Kidney (tissue), 14 donors: ENCODE measurements around the gene CRYBB2. TPM values are rescaled to one million over a fixed set of nuclear protein-coding genes. Genes with fewer than 3 reads are reported as not detected.
"Not testable (repeated sequence)": the region's sequence is repeated elsewhere in the genome, so short reads cannot be mapped to it uniquely, and the experiment has no call there.

Experiments
- DNase-seq, 5 donors: peaks; one replicate each; pipeline ENCODE4 v3.0.0-alpha.2; 2013 to 2020
- FAIRE-seq: peaks from 2 replicates; lab custom pipeline; 2012; peaks lifted over from hg19 to GRCh38; lab: Jason Lieb, UNC
- H3K27ac ChIP-seq, 2 donors: one replicate each; pipeline ENCODE4 v1.7.0; 2013; ENCODE audit warnings: low read depth in 2 of 2, low read length in 2 of 2, inconsistent platforms in 1 of 2
- H3K27me3 ChIP-seq: one replicate; pipeline ENCODE4 v1.7.1; 2013; ENCODE audit warnings: low read length, inconsistent platforms; ENCODE audit not compliant: control insufficient read depth, insufficient read depth
- H3K36me3 ChIP-seq, 3 donors: one replicate each; pipeline versions ENCODE4 v1.7.0 to v1.7.1; 2013; ENCODE audit warnings: low read length in 3 of 3, control low read depth in 1 of 3, inconsistent platforms in 1 of 3; ENCODE audit not compliant: insufficient read depth in 3 of 3, control insufficient read depth in 2 of 3
- H3K4me1 ChIP-seq, 3 donors: one replicate each; pipeline versions ENCODE4 v1.7.0 to v1.7.1; 2013; ENCODE audit warnings: low read length in 3 of 3, inconsistent platforms in 1 of 3, low read depth in 1 of 3; ENCODE audit not compliant: control insufficient read depth in 2 of 3, insufficient read depth in 2 of 3
- H3K4me3 ChIP-seq, 3 donors: one replicate each; pipeline versions ENCODE4 v1.7.0 to v1.8.1; 2013; ENCODE audit warnings: low read length in 3 of 3, control low read depth in 1 of 3, inconsistent platforms in 1 of 3
- H3K9ac ChIP-seq, 3 donors: one replicate each; pipeline versions ENCODE4 v1.7.0 to v1.7.1; 2013; ENCODE audit warnings: low read length in 3 of 3, control low read depth in 1 of 3, inconsistent platforms in 1 of 3
- H3K9me3 ChIP-seq, 3 donors: one replicate each; pipeline versions ENCODE4 v1.7.0 to v1.7.1; 2013; ENCODE audit warnings: low read length in 3 of 3, control low read depth in 1 of 3, inconsistent platforms in 1 of 3; ENCODE audit not compliant: control insufficient read depth in 2 of 3, insufficient read depth in 1 of 3
- intact Hi-C: fragments of 100-400 bp; cut with DNase I; formaldehyde crosslinking; loops from one replicate; pipeline ENCODE4 v1.11.1; 2022
- polyA plus RNA-seq: library from polyadenylated mRNA; stranded (reverse); fragments of 350-450 nt; fragmentation: Illumina TruSeq; extraction: RNeasy Lipid Tissue Mini Kit (QIAGEN cat#74804); gene quantifications from one replicate; pipeline ENCODE4 v1.2.3, GENCODE V29; 2014; ENCODE audit warnings: low read depth, low replicate concordance; ENCODE audit not compliant: insufficient read depth
- total RNA-seq: library from RNA; stranded (reverse); fragmentation: NEBNext Ultra II Directional; extraction: Animal tissue kit (Norgen Biotek cat#: 25700); gene quantifications from one replicate; pipeline ENCODE4 v1.2.1, GENCODE V29; 2021
- TF ChIP-seq, protein P1 (sequence below): IDR thresholded peaks from 3 replicates; pipeline ENCODE4 v1.5.1; 2012; ENCODE audit warnings: mild to moderate bottlenecking, moderate library complexity, borderline replicate concordance; ENCODE audit not compliant: insufficient read depth; ENCODE audit errors: extremely low read depth
- donor health status: control.
- donor health status: control.
- donor health status: control.
- donor health status: control.
- donor health status: control.
- donor health status: DM: yes; HTN: yes; CAD: no.
- donor health status: Normal renal cell carcinoma (clear cell type).

CRYBB2 gene
- total and polyA plus RNA-seq, 2 donors from 2014 or later, result 0.67 TPM; not detected in 1

DNA sequence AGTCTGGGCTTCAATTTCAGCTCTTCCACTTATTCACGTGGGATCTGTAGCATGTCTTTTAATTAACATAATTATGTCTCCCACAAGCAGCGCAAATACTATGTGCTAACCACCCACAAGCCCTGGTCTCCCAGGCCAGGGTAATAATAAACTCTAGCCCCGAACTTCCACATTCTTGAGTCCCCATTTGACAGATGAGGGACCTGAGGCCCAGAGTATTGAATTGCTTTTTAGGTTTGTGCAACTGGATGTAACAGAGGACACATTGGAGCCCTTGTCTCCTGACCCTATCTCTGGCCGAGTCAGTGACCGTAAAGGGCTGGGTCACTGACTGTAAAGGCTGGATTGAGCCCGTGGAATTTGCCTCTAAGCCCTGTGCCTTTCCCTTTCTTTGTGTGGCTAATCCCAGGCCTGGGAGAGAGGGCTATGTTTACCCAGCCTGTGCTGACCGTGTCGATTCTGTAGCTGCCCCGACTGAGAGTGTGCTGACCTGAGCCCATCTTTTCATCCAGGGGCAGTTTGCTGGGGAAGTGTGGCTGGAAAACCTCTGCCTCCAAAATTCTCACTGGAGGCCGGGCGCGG is 3.9 kb downstream of the CRYBB2 start:
- TF ChIP-seq, protein P1, sequence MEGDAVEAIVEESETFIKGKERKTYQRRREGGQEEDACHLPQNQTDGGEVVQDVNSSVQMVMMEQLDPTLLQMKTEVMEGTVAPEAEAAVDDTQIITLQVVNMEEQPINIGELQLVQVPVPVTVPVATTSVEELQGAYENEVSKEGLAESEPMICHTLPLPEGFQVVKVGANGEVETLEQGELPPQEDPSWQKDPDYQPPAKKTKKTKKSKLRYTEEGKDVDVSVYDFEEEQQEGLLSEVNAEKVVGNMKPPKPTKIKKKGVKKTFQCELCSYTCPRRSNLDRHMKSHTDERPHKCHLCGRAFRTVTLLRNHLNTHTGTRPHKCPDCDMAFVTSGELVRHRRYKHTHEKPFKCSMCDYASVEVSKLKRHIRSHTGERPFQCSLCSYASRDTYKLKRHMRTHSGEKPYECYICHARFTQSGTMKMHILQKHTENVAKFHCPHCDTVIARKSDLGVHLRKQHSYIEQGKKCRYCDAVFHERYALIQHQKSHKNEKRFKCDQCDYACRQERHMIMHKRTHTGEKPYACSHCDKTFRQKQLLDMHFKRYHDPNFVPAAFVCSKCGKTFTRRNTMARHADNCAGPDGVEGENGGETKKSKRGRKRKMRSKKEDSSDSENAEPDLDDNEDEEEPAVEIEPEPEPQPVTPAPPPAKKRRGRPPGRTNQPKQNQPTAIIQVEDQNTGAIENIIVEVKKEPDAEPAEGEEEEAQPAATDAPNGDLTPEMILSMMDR, result no peak
- Histone ChIP-seq H3K36me3 (no peaks in the 10 kb centered on the region), H3K27me3 (no peaks in the 10 kb centered on the region), H3K4me1 (no peaks in the 10 kb centered on the region), H3K9ac (no peak overlapping the region), H3K9me3 (no peaks in the 10 kb centered on the region), H3K4me3 (no peak overlapping the region), H3K27ac (no peak overlapping the region)
- DNase-seq (no peak), FAIRE-seq (no peak)
- intact Hi-C loops, result no loop called here

DNA sequence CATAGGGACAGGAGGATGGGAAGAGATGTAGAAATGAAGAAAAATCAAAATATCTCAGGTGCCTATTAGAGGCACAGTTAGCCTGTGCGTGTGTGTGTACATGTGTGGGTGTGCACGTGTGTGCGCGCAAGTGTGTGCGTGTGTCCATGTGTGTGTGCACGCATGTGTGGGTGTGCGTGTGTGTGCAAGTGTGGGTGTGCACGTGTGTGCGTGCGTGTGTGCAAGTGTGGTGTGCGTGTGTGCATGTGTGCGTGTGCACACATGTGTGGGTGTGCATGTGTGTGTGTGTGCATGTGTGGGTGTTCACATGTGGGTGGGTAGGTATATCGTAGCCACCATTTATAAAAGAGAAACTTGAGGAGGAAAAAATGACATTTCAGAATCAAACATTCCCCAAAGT is 9.4 kb downstream of the CRYBB2 start:
- Histone ChIP-seq H3K4me3 (no peak overlapping the region), H3K27ac (no peak overlapping the region), H3K9ac (no peak overlapping the region), H3K36me3 (no peaks in the 10 kb centered on the region), H3K27me3 (no peaks in the 10 kb centered on the region), H3K4me1 (no peaks in the 10 kb centered on the region), H3K9me3 (no peaks in the 10 kb centered on the region)
- intact Hi-C loops, result no loop called here
- FAIRE-seq, result no peak
- TF ChIP-seq, protein P1, result no peak
- no peak for DNase-seq

DNA sequence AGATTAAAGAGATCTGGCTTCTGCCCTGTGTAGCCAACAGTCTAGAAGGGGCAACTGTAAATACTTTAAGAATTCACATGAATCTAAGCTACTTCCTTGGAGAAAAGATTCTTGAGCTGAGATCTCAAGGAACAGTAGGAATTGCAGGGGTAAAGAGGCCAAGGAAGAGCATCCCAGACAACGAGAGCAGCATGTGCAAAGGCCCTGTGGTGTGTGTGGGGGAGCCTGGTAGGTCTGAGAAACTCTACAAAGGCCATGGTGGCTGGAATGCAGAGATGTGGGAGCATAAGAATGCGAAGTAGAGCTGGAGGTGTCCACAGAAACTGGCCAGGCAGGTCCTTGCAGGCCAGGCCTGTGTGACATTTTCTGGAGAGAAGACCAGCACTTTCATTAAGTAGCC is 11.3 kb downstream of the CRYBB2 start:
- not testable (repeated sequence) for DNase-seq, H3K4me1 ChIP-seq, H3K9me3 ChIP-seq, H3K27ac ChIP-seq, H3K27me3 ChIP-seq, H3K4me3 ChIP-seq, FAIRE-seq, H3K36me3 ChIP-seq, H3K9ac ChIP-seq
- intact Hi-C loops, result loop anchor here (10.0 kb wide), 1 partner anchor 544 kb away; no protein-coding TSS in a partner anchor

DNA sequence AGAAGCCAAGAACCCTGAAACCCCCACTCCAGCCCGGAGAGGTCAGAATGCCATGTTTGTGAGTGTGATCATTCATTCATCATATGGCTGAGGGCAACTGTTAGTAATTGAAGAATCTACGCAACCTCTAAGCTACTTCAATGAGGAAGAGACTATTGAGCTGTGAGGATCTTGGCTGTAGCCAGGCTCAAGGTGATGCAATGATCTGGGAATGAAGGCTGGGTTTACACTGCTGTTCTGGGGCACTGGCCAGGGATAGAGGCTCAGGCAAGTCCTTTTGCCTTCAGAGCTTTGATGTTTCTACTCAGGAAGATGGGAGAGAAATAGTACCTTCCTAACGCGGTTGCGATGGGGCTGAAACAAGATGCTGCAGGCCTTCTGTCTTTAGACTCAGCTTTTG is 12.9 kb downstream of the CRYBB2 start:
- DNase-seq (no peak), FAIRE-seq (no peak)
- Histone ChIP-seq H3K4me3 (no peak overlapping the region), H3K27ac (no peak overlapping the region), H3K4me1 (no peaks in the 10 kb centered on the region), H3K36me3 (no peaks in the 10 kb centered on the region), H3K27me3 (no peaks in the 10 kb centered on the region), H3K9me3 (no peaks in the 10 kb centered on the region), H3K9ac (no peak overlapping the region)
- TF ChIP-seq, protein P1, result no peak
- intact Hi-C loops, result loop anchor here (10.0 kb wide), 1 partner anchor 542 kb away; no protein-coding TSS in a partner anchor

DNA sequence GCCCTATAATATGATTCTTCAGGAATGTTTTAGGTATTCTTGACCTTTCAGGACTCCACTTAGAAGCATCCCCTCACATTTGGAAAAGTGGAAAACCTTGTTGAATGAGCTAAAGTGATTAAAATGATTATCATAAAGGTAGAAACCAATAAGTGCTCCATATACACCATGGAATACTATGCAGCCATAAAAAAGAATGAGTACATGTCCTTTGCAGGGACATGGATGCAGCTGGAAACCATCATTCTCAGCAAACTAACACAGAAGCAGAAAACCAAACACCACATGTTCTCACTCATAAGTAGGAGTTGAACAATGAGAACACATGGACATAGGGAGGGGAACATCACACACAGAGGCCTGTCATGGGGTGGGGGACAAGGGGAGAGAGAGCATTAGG is 14.3 kb downstream of the CRYBB2 start:
- H3K4me1 ChIP-seq, DNase-seq, H3K36me3 ChIP-seq, H3K27me3 ChIP-seq, H3K9ac ChIP-seq, H3K4me3 ChIP-seq, FAIRE-seq, H3K27ac ChIP-seq, H3K9me3 ChIP-seq: not testable (repeated sequence)
- intact Hi-C loops, result loop anchor here (10.0 kb wide), 1 partner anchor 541 kb away; no protein-coding TSS in a partner anchor
